ENCODE data around the gene CERS6.
"Not testable (repeated sequence)": the region's sequence is repeated elsewhere in the genome, so short reads cannot be mapped to it uniquely, and the experiment has no call there.

The CERS6 gene

GRCh38 chr2:168469281-168469988 is 13.4 kb downstream of the CERS6 start:
- peak; percentile 79 for DNase-seq

- DNase-seq, result peak; percentile 33
Observed at GRCh38 chr2:168470320-168471162, 14.5 kb downstream of the CERS6 start.

GRCh38 chr2:168471163-168471475 is 15.0 kb downstream of the CERS6 start:
- no peak for DNase-seq

GRCh38 chr2:168475636-168476035 is 19.6 kb downstream of the CERS6 start:
- no peak for DNase-seq

GRCh38 chr2:168478206-168478605 is 22.1 kb downstream of the CERS6 start:
- no peak for DNase-seq

GRCh38 chr2:168480356-168480755 is 24.3 kb downstream of the CERS6 start:
- DNase-seq, result no peak

- no peak for DNase-seq
Observed at GRCh38 chr2:168480825-168481585, 24.9 kb downstream of the CERS6 start.

GRCh38 chr2:168482269-168482668 is 26.2 kb downstream of the CERS6 start:
- DNase-seq, result no peak

GRCh38 chr2:168482952-168483831 is 27.1 kb downstream of the CERS6 start:
- DNase-seq, result no peak

- DNase-seq, result no peak
Observed at GRCh38 chr2:168486477-168486876, 30.4 kb downstream of the CERS6 start.

GRCh38 chr2:168490015-168490874 is 34.2 kb downstream of the CERS6 start:
- DNase-seq, result peak; percentile 87

- peak; percentile 62 for DNase-seq
Observed at GRCh38 chr2:168490946-168491605, 35.0 kb downstream of the CERS6 start.

- not testable (repeated sequence) for DNase-seq
Observed at GRCh38 chr2:168491728-168492127, 35.7 kb downstream of the CERS6 start.

GRCh38 chr2:168493219-168493618 is 37.1 kb downstream of the CERS6 start:
- peak; percentile 22 for DNase-seq

GRCh38 chr2:168494190-168494711 is 38.2 kb downstream of the CERS6 start:
- peak; percentile 38 for DNase-seq

GRCh38 chr2:168495524-168495923 is 39.5 kb downstream of the CERS6 start:
- DNase-seq, result no peak

- DNase-seq, result no peak
Observed at GRCh38 chr2:168496906-168497305, 40.8 kb downstream of the CERS6 start.

GRCh38 chr2:168499500-168499899 is 43.4 kb downstream of the CERS6 start:
- peak; percentile 20 for DNase-seq

GRCh38 chr2:168500516-168500915 is 44.4 kb downstream of the CERS6 start:
- no peak for DNase-seq

GRCh38 chr2:168501466-168502065 is 45.5 kb downstream of the CERS6 start:
- DNase-seq, result no peak

All from hematopoietic multipotent progenitor cell treated with erythropoietin and hydrocortisone succinate and interleukin-3 and kit ligand, for 6 days (in vitro differentiated cells).